NOMO-1 (cell line): ENCODE data around the gene EEF1A1.
"Not testable (repeated sequence)": the region's sequence is repeated elsewhere in the genome, so short reads cannot be mapped to it uniquely, and the experiment has no call there.

ENCODE experiments used
- DNase-seq, 2 experiments: peaks; one replicate each; lab custom pipeline; 2025; ENCODE audit not compliant: unreplicated experiment in 2 of 2; lab: John Stamatoyannopoulos, UW

The EEF1A1 gene

DNA sequence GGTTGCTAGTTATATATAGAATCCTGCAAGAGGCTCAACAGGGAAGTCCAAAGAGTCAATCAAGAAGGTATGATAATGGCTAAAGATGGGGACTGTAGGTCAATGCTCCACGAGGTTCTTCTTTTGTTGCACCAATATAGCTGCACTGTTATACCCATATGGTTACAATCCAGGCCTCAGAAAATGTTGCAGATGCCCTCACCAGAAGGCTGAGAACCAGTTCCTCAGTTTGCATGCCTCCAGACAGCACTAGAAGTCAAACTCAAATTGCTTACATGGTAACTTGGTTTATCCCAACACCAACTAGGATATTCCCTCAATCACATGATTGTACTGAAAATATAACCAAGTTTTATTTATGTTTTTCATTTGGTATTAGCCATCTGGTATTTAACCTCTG lies 12.1 kb downstream of the EEF1A1 start:
- DNase-seq, result no peak

DNA sequence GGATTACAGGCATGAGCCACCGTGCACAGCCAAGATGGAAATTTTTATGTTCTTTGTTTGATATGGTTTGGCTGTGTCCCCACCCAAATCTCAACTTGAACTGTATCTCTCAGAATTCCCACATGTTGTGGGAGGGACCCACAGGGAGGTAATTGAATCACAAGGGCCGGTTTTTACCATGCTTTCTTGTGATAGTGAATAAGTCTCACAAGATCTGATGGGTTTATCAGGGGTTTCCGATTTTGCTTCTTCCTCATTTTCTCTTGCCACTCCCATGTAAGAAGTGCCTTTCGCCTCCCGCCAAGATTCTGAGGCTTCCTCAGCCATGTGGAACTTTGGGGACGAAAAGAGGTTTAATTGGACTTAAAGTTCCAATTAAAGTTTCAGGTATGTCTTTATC lies 14.6 kb downstream of the EEF1A1 start:
- DNase-seq, result no peak

DNA sequence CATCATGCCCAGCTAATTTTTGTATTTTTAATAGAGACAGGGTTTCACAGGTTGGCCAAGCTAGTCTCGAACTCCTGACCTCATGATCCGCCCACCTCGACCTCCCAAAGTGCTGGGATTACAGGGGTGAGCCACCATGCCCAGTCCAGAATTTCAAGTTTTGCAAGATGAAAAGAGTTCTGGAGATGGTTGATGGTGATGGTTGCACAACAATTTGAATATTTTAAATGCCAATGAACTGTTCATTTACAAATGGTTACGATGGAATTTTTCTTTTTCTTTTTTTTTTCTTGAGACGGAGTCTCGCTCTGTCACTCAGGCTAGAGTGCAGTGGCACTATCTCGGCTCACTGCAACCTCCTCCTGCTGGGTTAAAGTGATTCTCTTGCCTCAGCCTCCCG lies 15.1 kb downstream of the EEF1A1 start:
- not testable (repeated sequence) for DNase-seq

DNA sequence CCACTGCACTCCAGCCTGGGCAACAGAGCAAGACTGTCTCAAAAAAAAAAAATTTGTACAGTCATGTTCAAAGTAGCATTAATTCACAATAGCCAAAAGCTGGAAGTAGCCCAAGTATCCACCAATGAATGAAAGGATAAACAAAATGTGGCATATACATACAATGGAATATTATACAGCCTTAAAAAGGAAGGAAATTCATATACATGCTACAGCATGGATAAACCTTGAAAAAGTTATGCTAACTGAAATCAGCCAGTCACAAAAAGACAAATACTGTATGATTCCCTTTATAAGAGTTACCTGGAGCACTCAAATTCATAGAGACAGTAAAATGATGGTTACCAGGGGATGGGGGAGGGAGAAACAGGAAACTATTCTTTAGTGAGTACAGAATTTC lies 15.7 kb downstream of the EEF1A1 start:
- DNase-seq, result no peak

DNA sequence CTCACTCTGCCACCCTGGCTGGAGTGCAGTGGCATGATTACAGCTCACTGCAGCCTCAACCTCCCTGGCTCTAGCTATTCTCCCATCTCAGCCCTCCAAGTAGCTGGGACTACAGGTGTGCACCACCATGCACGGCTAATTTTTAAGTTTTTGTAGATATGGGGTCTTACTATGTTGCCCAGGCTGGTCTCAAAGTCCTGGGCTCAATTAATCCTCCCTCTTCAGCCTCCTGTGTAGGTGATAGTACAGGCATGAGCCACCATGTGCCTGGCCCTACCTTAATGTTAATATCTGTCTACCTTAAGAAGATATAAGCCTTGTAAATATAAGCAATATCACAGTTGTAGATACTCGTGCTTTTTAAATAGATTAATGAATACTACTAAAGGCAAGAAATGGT lies 16.7 kb downstream of the EEF1A1 start:
- DNase-seq, result no peak

DNA sequence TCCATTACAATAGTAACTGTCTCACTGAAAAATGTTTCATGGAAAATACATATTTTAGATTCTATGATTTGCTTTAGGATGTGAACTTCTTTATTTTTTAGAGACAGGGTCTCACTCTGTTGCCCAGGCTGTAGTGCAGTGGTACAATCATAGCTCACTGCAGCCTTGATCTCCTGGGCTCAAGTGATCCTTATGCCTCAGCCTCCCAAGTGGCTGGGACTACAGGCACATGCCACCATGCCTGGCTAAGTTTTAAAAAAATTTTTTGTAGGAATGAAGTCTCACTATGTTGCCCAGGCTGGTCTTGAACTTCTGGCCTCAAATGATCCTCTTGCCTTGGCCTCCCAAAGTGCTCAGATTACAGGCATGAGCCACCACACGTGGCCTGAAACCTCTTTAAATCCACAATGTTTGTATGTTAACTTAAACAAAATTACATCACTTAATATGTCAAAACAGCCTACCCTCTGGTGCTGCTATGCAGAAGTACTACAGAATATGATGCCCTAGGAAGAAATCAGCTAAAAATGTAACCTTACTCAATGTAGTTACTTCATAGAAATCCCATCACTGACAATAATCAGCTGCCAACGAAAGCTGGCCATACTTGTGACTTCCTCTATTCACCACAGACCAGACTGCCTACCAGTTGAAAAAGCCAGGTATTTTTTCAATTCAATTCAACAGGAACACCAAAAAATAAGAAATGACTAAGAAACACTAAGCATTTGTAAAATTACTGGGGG lies 17.6 kb downstream of the EEF1A1 start:
- peak; percentile 8 to 74 for DNase-seq

DNA sequence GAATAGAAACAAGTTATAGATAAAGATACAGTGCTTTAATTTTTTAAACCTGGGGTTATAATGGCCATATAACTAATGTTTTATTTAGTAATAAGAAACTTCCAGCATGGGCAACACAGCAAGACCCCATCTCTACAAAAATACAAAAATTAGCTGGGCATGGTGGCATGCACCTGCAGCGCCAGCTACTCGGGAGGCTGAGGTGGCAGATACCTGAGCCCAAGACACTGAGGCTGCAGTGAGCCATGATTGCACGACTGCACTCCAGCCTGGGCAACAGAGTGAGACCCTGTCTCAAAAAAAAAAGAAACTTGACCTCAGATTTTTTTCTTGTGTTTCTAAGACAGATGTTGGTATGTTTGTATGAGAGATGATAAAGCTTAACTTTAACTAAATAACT lies 22.9 kb downstream of the EEF1A1 start:
- DNase-seq, result no peak

DNA sequence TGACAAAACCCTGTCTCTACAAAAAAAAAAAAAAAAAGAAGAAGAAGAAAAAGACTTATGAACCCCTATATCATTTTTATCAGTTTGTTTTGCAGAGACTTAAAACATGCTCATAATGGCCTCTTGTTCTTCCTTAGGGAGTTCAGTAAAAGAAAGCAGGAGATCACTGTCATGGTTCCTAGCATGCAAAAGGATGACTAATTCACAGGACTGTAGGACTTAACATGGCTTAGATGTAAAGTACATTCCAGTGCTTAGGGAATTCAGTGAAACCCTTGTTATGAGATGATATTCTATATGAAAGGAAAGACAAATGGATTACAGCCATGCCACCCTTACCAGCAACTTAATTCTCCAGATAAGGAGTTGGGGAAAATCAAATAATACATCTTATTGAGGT lies 29.5 kb downstream of the EEF1A1 start:
- no peak for DNase-seq

DNA sequence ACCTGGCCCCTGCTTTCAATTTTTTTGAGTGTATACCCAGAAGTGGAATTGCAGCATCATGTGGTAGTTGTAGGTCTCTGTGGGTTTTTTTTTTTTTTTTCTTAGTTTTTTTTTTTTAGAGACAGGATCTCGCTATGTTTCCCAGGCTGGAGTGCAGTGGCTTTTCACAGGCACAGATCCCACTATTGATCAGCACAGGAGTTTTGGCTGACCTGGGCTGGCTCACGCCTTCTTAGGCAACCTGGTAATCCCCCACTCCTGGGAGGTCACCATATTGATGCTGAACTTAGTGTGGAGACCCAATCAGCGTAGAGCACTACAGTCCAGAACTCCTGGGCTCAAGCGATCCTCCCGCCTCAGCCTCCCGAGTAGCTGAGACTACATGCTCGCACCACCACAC lies 33.4 kb downstream of the EEF1A1 start:
- DNase-seq, result no peak

DNA sequence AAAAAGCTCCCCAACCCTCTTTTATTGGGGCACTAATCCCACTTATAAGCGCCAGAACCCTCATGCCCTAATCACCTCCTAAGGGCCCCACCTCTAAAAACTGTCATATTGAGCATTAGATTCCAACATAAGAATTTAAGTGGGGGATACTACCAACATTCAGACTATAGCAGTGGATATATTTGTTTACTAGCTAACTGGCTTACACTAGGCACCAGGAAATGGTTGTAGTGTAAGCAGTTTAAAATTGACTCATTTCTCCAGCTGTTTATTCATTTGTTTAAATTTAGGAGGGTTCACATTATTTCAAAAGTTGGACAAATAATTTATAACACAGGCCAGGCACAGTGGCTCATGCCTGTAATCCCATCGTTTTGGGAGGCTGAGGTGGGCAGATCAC lies 36.4 kb downstream of the EEF1A1 start:
- DNase-seq, result no peak

DNA sequence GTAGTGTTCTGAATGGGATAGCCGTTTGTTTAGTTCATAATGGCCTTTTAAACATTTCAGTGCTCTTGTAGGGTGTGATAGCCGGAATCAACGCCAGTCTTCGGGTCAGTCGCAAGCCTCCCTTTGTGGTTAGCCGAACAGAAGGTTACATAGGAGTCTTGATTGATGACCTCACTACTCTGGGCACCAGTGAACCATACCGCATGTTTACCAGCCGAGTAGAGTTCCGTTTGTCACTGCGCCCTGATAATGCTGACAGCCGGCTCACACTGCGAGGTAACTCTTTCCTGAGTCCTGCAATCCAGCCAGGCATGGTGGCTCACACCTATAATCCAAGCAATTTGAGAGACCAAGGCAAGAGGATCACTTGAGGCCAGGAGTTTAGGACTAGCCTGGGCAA lies 38.9 kb downstream of the EEF1A1 start:
- DNase-seq, result no peak

DNA sequence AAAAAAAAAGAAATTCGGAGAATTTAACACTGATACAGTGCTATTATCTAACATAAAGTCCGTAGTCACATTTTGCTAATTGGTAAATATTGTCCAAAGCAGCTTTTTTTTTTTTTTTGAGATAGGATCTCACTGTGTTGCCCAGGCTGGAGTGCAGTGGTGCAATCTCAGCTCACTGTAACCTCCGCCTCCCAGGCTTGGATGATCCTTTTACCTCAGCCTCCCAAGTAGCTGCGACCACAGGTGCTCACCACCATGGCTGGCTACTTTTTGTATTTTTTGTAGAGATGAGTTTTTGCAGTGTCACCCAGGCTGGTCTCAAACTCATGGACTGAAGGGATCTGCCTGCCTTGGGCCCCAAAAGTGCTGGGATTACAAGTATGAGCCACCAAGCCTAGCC lies 43.4 kb downstream of the EEF1A1 start:
- no peak for DNase-seq

DNA sequence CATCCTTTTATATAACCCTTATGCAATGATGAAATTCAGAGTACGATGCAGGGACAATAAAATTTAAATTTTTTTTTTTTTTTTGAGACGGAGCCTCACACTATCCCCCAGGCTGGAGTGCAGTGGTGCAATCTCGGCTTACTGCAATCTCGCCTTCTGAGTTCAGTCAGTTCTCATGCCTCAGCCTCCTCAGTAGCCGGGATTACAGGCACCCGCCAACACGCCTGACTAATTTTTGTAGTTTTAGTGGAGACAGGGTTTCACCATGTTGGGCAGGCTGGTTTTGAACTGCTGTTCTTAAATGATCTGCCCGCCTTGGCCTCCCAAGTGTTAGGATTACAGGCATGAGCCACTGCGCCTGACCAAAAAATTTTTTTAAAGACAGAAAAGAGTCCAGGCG lies 44.1 kb downstream of the EEF1A1 start:
- DNase-seq, result no peak

DNA sequence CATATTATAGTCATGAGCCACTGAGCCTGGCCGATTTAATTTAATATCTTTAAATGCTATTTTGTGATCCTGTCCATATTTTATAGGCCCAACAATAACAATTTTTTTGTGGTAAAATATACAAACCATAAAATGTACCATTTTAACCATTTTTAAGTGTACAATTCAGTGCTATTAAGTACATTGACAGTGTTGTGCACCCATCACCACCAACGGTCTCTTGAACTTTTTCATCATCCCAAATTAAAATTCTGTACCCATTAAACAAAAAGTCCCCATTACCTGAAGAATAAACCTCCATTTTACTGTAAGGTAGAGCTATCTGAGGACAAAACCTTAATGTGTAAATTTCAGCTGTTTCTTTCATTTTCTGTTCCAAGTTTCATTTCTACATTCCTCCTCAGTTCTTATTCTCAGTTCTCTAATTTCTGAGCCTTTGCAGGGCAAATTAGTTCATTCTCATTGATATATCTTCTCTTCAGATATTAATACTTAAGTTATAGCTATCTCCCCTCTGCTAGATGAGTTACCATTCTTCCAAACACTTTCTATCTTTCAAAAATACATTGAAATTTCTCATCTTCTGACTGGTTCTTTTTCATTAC lies 49.0 kb downstream of the EEF1A1 start:
- DNase-seq, result peak; percentile 23 to 76
